Smooth muscle cell (in vitro differentiated cells): ENCODE results near the gene DCLK2. TPM values are rescaled to one million over a fixed set of nuclear protein-coding genes. Genes with fewer than 3 reads are reported as not detected.

Experiments
- DNase-seq: peaks from one replicate; lab custom pipeline; 2025; ENCODE audit not compliant: unreplicated experiment; lab: John Stamatoyannopoulos, UW
- H2AFZ ChIP-seq: fragments of 200-600 bp; sonication (generic); 2 replicates; pipeline ENCODE4 v1.6.0; 2016; ENCODE audit warnings: antibody characterized with exemption, low read depth, mild to moderate bottlenecking
- H3F3A ChIP-seq: fragments of 200-600 bp; sonication (generic); 2 replicates; pipeline ENCODE4 v1.6.0; 2017; ENCODE audit warnings: antibody characterized with exemption, low read depth
- H3K27ac ChIP-seq: fragments of 200-600 bp; sonication (generic); 2 replicates; pipeline ENCODE4 v1.5.1; 2016; ENCODE audit warnings: low read depth, mild to moderate bottlenecking
- H3K27me3 ChIP-seq: fragments of 200-600 bp; sonication (generic); 2 replicates; pipeline ENCODE4 v1.6.1; 2016; ENCODE audit warnings: low read depth, mild to moderate bottlenecking
- H3K36me3 ChIP-seq: fragments of 200-600 bp; sonication (generic); 2 replicates; pipeline ENCODE4 v1.5.1; 2016; ENCODE audit warnings: low read depth
- H3K4me1 ChIP-seq: fragments of 200-600 bp; sonication (generic); 2 replicates; pipeline ENCODE4 v1.5.1; 2016; ENCODE audit warnings: low read depth
- H3K4me2 ChIP-seq: fragments of 200-600 bp; sonication (generic); 2 replicates; pipeline ENCODE4 v1.6.0; 2016; ENCODE audit warnings: mild to moderate bottlenecking
- H3K4me3 ChIP-seq: fragments of 200-600 bp; sonication (generic); 2 replicates; pipeline ENCODE4 v1.5.1; 2016; ENCODE audit warnings: mild to moderate bottlenecking
- H3K79me2 ChIP-seq: fragments of 200-600 bp; sonication (generic); 2 replicates; pipeline ENCODE4 v1.6.0; 2016; ENCODE audit warnings: low read depth, mild to moderate bottlenecking
- H3K9ac ChIP-seq: fragments of 200-600 bp; sonication (generic); 2 replicates; pipeline ENCODE4 v1.6.0; 2016; ENCODE audit warnings: low read depth
- H3K9me3 ChIP-seq: fragments of 200-600 bp; sonication (generic); replicated peaks from 2 replicates; pipeline ENCODE4 v1.5.1; 2016; ENCODE audit warnings: low read depth
- H4K20me1 ChIP-seq: fragments of 200-600 bp; sonication (generic); 2 replicates; pipeline ENCODE4 v1.6.0; 2016; ENCODE audit warnings: low read depth
- WGBS: methylation state at CpG from one replicate; pipeline ENCODE4 v1.1.7; 2016; ENCODE audit warnings: low lambda C conversion rate; 5-methylcytosine and 5-hydroxymethylcytosine counted together
- polyA plus RNA-seq: library from polyadenylated mRNA; unstranded; fragments of >200 nt; fragmentation: Nextera tagmentation; extraction: Ambion mirVana; gene quantifications from 2 replicates; pipeline ENCODE4 v1.2.1, GENCODE V29; 2016
- total RNA-seq: library from RNA; depleted of rRNA; stranded (reverse); fragments of >200 nt; gene quantifications from 2 replicates; pipeline ENCODE4 v1.2.3, GENCODE V29; 2014
- TF ChIP-seq, protein P1 (sequence below): fragments of 200-600 bp; sonication (generic); IDR thresholded peaks from 2 replicates; pipeline ENCODE4 v1.5.1; 2017; ENCODE audit warnings: borderline replicate concordance, mild to moderate bottlenecking, antibody characterized with exemption; ENCODE audit not compliant: insufficient read depth, poor library complexity, severe bottlenecking

DCLK2 gene
- total and polyA plus RNA-seq, 2 experiments from 2014 or later = 1.3 to 4.8 TPM

DNA sequence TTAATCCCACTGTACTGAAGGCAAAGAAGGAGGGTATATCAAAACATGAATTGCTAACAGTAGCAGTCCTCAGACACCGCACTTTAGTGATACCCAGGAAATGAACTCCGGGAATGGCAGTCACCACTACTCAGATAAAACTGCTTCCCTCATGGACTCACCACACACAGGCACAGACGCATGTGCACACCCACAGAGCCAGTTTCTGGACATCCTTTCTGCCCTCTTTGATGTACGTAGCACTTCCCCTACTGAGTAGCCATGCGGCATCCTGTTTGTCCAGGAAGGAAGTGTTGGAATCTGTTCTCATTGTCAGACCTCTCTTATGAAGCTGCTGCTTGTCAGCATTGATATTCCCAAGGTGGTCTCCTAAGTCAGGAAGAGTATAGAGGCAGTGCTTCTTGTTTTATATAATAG, 95.7 kb downstream of the DCLK2 start:
- DNase-seq = no peak
- Histone ChIP-seq H3K4me1 (no peaks in the 10 kb centered on the region), H3F3A (no peaks in the 10 kb centered on the region), H3K9me3 (no peaks in the 10 kb centered on the region), H3K27me3 (no peaks in the 10 kb centered on the region), H4K20me1 (no peaks in the 10 kb centered on the region), H3K79me2 (no peaks in the 10 kb centered on the region), H3K27ac (no peak overlapping the region), H3K4me2 (no peak overlapping the region), H3K4me3 (no peak overlapping the region), H3K36me3 (no peaks in the 10 kb centered on the region), H3K9ac (no peak overlapping the region), H2AFZ (no peak overlapping the region)
- TF ChIP-seq, protein P1, sequence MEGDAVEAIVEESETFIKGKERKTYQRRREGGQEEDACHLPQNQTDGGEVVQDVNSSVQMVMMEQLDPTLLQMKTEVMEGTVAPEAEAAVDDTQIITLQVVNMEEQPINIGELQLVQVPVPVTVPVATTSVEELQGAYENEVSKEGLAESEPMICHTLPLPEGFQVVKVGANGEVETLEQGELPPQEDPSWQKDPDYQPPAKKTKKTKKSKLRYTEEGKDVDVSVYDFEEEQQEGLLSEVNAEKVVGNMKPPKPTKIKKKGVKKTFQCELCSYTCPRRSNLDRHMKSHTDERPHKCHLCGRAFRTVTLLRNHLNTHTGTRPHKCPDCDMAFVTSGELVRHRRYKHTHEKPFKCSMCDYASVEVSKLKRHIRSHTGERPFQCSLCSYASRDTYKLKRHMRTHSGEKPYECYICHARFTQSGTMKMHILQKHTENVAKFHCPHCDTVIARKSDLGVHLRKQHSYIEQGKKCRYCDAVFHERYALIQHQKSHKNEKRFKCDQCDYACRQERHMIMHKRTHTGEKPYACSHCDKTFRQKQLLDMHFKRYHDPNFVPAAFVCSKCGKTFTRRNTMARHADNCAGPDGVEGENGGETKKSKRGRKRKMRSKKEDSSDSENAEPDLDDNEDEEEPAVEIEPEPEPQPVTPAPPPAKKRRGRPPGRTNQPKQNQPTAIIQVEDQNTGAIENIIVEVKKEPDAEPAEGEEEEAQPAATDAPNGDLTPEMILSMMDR = no peak
- 64% methylated on average over 5 of the region's 5 CpGs for WGBS

DNA sequence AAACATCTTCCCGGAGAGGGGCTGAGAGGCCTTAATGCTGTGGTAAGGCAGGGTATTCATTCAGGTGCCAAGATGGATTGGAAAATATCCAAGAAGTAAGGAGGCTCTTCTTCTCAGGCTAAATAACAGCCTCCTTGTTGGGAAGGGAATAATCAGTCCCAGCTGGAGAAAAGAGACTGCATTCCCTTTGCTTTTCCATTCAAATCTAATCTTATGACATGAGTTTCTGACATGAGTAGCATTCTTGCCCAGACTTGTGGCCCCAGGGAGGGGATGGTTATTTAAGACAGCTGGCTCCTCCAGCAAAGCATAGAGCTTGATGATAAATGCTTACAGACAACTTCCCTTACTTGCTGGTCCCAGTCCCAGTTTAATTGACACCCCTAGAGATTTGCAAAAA, 98.3 kb downstream of the DCLK2 start:
- H3F3A ChIP-seq = no peaks in the 10 kb centered on the region
- DNase-seq = no peak
- H3K9ac ChIP-seq = no peak overlapping the region
- H3K36me3 ChIP-seq = no peaks in the 10 kb centered on the region
- H3K27ac ChIP-seq = no peak overlapping the region
- TF ChIP-seq, protein P1 = no peak
- H3K4me1 ChIP-seq = no peaks in the 10 kb centered on the region
- 55% methylated on average over 1 of the region's 1 CpG for WGBS
- no peaks in the 10 kb centered on the region for H3K27me3 ChIP-seq
- no peak overlapping the region for H3K4me3 ChIP-seq
- H3K79me2 ChIP-seq = no peaks in the 10 kb centered on the region
- H3K9me3 ChIP-seq = no peaks in the 10 kb centered on the region
- H4K20me1 ChIP-seq = no peaks in the 10 kb centered on the region
- peak overlapping the region; percentile 20 for H3K4me2 ChIP-seq
- no peak overlapping the region for H2AFZ ChIP-seq

- Histone ChIP-seq H3K9ac (no peak overlapping the region), H3K4me3 (no peak overlapping the region), H3K27ac (no peak overlapping the region), H3K79me2 (no peaks in the 10 kb centered on the region), H3F3A (no peaks in the 10 kb centered on the region), H3K27me3 (no peaks in the 10 kb centered on the region), H3K36me3 (no peaks in the 10 kb centered on the region), H3K4me1 (no peaks in the 10 kb centered on the region), H2AFZ (no peak overlapping the region), H3K4me2 (no peak overlapping the region), H4K20me1 (no peaks in the 10 kb centered on the region), H3K9me3 (no peaks in the 10 kb centered on the region)
- TF ChIP-seq, protein P1 = no peak
- WGBS = 41% methylated on average over 4 of the region's 4 CpGs
- no peak for DNase-seq
Observed at GRCh38 chr4:150178161-150178560, 99.9 kb downstream of the DCLK2 start.

- no peaks in the 10 kb centered on the region for H3K27me3 ChIP-seq
- H4K20me1 ChIP-seq = no peaks in the 10 kb centered on the region
- no peak overlapping the region for H3K4me3 ChIP-seq
- H2AFZ ChIP-seq = no peak overlapping the region
- no peak overlapping the region for H3K4me2 ChIP-seq
- H3K9ac ChIP-seq = no peak overlapping the region
- no peak overlapping the region for H3K27ac ChIP-seq
- TF ChIP-seq, protein P1 = no peak
- no peak for DNase-seq
- no peaks in the 10 kb centered on the region for H3K4me1 ChIP-seq
- no peaks in the 10 kb centered on the region for H3F3A ChIP-seq
- no peaks in the 10 kb centered on the region for H3K79me2 ChIP-seq
- no peaks in the 10 kb centered on the region for H3K36me3 ChIP-seq
- no peaks in the 10 kb centered on the region for H3K9me3 ChIP-seq
Observed at GRCh38 chr4:150181536-150181935, 103.3 kb downstream of the DCLK2 start.
